HG03108 (cell line): Measurements from ENCODE around the gene FBXO27.
"Not testable (repeated sequence)": the region's sequence is repeated elsewhere in the genome, so short reads cannot be mapped to it uniquely, and the experiment has no call there.

Experiments used
- ATAC-seq: cut with Tn5 transposase; IDR thresholded peaks from one replicate; pipeline ENCODE4 v1.9.1; 2021; ENCODE audit warnings: moderate library complexity; ENCODE audit not compliant: unreplicated experiment

The FBXO27 gene

GRCh38 chr19:39032063-39032918 lies at the start of gene FBXO27:
FBXO27 (minus strand) TSS chr19:39032549; CDS start chr19:39032227, 322 bp downstream.
- ATAC-seq: peak; percentile 23

- ATAC-seq: no peak
These were observed 48.1 kb upstream of the FBXO27 start for GRCh38 chr19:39080431-39080830.

GRCh38 chr19:39078436-39079200 lies 46.3 kb upstream of the FBXO27 start:
- no peak for ATAC-seq

GRCh38 chr19:39077323-39077722 lies 45.0 kb upstream of the FBXO27 start:
- no peak for ATAC-seq

GRCh38 chr19:39074942-39075341 lies 42.6 kb upstream of the FBXO27 start:
- ATAC-seq: no peak

- ATAC-seq: no peak
These were observed 41.9 kb upstream of the FBXO27 start for GRCh38 chr19:39074205-39074692.

- no peak for ATAC-seq
These were observed 38.5 kb upstream of the FBXO27 start for GRCh38 chr19:39070888-39071287.

- not testable (repeated sequence) for ATAC-seq
These were observed 35.9 kb upstream of the FBXO27 start for GRCh38 chr19:39068259-39068658.

- ATAC-seq: no peak
These were observed 34.8 kb upstream of the FBXO27 start for GRCh38 chr19:39067104-39067503.

GRCh38 chr19:39065928-39066327 lies 33.6 kb upstream of the FBXO27 start:
- ATAC-seq: no peak

- no peak for ATAC-seq
These were observed 32.1 kb upstream of the FBXO27 start for GRCh38 chr19:39064405-39064804.

GRCh38 chr19:39060171-39060570 lies 27.8 kb upstream of the FBXO27 start:
- ATAC-seq: no peak

- no peak for ATAC-seq
These were observed 27.0 kb upstream of the FBXO27 start for GRCh38 chr19:39059302-39059701.

GRCh38 chr19:39057615-39058014 lies 25.3 kb upstream of the FBXO27 start:
- ATAC-seq: no peak

GRCh38 chr19:39054091-39054470 lies 21.7 kb upstream of the FBXO27 start:
- ATAC-seq: no peak

- ATAC-seq: no peak
These were observed 21.1 kb upstream of the FBXO27 start for GRCh38 chr19:39053276-39054090.

- ATAC-seq: no peak
These were observed 20.5 kb upstream of the FBXO27 start for GRCh38 chr19:39052846-39053245.

GRCh38 chr19:39052243-39052746 lies 19.9 kb upstream of the FBXO27 start:
- no peak for ATAC-seq

GRCh38 chr19:39047073-39047472 lies 14.7 kb upstream of the FBXO27 start:
- ATAC-seq: no peak

GRCh38 chr19:39046037-39046821 lies 13.9 kb upstream of the FBXO27 start:
- no peak for ATAC-seq
